T-helper 2 cell treated with Interferon-gamma antibody and Interleukin-4, amounts not matched to agents 5 μg/mL and 100 μg/mL, for 36 hours (primary cell): Measurements from ENCODE around the gene CCDC9B.

Source experiments
- DNase-seq: peaks from one replicate; pipeline ENCODE4 v3.0.0; 2021; ENCODE audit warnings: low spot score
- H3K27ac Mint-ChIP-seq: one replicate; pipeline ENCODE4 v1.8.0; 2021; ENCODE audit warnings: mild to moderate bottlenecking, mixed read lengths
- H3K27me3 Mint-ChIP-seq: one replicate; pipeline ENCODE4 v1.8.0; 2021; ENCODE audit warnings: low read depth, mixed read lengths
- H3K36me3 Mint-ChIP-seq: one replicate; pipeline ENCODE4 v1.8.0; 2021; ENCODE audit warnings: low read depth, mixed read lengths
- H3K4me1 Mint-ChIP-seq: one replicate; pipeline ENCODE4 v1.8.0; 2021; ENCODE audit warnings: low read depth, mixed read lengths
- H3K4me3 Mint-ChIP-seq: one replicate; pipeline ENCODE4 v1.8.0; 2022; ENCODE audit warnings: mild to moderate bottlenecking, moderate library complexity, mixed read lengths
- H3K9me3 Mint-ChIP-seq: one replicate; pipeline ENCODE4 v1.8.0; 2021; ENCODE audit warnings: mixed read lengths

Gene CCDC9B

DNA sequence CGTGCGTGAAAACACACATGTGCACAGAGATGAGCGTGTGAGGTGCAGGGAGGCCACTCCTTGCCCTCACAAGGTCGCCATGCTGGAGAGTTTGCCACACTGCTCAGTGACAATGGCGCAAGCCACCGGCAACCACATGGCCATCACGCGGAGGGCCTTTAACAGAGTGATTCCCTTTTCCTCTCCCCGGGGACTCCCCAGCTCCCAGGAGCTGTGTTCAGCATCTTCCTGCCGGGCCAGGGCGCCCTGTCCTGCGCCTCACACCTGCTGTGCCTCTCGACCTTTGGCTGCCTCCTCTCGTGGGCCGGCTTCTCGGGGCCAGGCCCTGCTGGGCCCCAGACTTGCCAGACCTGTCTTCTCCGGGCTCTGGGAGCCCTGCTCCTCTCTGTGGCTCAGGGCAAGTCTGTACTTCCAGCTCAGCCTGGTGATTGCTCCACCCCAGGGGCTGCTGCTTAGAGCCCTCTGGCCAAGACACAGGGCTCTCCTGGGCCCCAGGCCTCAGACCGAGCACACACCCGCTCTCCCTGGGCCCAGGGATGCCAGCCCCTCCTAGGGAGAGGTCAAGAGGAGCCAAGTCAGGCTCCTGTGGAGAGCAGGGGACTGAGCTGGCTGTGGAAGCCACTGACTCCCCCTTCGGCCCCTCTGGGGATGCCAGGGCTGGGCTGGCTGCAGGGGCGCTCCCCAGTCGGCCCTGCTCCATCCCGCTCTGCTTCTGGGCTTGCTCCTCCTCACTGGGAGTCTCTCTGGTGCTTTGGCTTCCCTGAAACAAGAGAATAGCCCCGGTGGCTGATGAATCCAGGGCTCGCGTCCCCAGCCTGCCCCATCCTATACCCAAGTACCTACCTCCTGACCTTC lies 5.6 kb downstream of the CCDC9B start:
- Mint-ChIP-seq H3K4me1 (peaks cover 18% of the 10 kb centered on the region), H3K9me3 (no peaks in the 10 kb centered on the region), H3K4me3 (no peak overlapping the region), H3K27ac (no peak overlapping the region), H3K36me3 (no peaks in the 10 kb centered on the region), H3K27me3 (no peaks in the 10 kb centered on the region)
- no peak for DNase-seq

DNA sequence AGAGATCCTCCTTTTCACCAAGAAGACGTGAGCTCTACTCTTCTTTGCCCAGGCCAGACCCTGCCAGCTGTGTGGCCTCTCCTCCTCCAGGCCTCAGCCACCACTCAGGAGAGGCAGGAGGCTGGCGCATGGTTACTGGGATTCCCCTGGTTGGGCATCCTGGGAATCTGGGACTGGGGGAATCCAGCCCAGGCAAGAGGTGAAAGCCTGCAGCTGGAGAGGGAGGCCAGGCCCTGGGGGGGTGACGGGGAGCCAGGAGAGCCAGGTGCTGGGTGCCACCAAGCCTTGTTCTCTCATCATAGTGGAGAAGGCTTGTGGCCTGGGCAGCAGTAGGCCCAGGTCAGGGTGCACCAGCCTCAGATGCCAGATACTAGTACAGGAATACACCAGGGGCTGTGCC lies 6.2 kb downstream of the CCDC9B start:
- Mint-ChIP-seq H3K4me1 (peaks cover 18% of the 10 kb centered on the region), H3K9me3 (no peaks in the 10 kb centered on the region), H3K27ac (peak overlapping the region; percentile 72), H3K36me3 (no peaks in the 10 kb centered on the region), H3K4me3 (peak overlapping the region; percentile 58), H3K27me3 (no peaks in the 10 kb centered on the region)
- no peak for DNase-seq

DNA sequence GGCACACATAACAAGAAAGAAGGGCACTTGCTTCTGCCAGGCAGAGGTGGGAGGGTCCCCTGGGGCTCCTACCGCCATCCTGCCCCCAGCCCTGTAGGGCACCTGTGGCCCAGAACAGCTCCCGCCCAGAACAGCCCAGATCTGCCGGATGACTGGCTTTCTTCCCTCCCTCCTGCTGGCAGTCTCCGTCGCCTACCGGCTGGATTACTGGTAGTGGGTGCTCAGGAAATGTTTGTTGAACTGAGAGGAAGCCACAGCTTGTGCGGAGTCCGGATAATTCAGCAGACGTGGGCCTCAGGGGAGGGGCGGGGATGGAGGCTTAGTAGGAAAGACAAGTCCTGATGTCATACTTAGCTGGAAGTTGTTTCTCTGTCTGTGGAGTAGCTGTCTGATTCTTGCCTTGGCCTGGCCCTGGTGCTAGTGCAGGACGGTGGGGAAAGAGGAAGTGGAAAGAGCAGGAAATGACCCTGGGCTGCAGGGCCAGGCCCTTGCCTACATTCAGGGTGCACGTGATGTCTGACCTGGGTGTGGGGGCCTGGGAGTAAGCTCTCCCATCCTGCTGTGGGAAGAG lies 6.7 kb downstream of the CCDC9B start:
- peak overlapping the region; percentile 58 for H3K4me3 Mint-ChIP-seq
- H3K9me3 Mint-ChIP-seq: no peaks in the 10 kb centered on the region
- H3K36me3 Mint-ChIP-seq: no peaks in the 10 kb centered on the region
- peak overlapping the region; percentile 72 for H3K27ac Mint-ChIP-seq
- no peaks in the 10 kb centered on the region for H3K27me3 Mint-ChIP-seq
- H3K4me1 Mint-ChIP-seq: peaks cover 19% of the 10 kb centered on the region
- no peak for DNase-seq

DNA sequence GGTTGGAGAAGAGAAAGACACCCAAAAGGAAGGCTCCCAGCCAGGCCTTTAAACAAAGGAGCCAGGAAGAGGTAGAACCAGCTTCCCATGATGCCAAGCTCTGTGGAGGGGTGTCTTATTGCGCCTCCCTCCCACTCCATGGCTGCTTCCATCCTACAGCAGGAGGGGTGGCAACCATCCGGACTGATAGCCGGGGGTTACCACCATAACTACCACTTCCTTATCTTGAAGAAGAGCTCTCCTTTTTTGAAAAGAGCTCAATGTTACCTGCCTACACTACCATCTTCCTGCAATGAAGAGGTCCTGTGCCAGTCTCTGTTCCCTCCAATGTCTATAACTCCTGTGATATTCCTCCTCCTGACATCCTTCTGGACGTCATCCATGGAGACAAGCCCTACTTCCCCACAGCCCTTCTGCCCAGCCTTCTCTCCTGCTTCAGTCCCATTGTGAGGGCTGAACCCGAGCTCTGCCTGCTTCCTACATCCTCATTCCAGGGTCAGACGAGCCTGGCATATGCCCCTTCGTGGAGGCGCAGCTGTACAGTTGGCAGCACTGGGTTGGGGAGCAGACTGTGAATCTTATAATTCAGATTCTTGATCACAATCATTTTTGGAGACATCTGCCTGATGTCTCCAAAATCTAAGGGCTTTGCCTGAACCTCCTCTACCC lies 8.5 kb downstream of the CCDC9B start:
- H3K9me3 Mint-ChIP-seq: no peaks in the 10 kb centered on the region
- no peaks in the 10 kb centered on the region for H3K36me3 Mint-ChIP-seq
- H3K4me3 Mint-ChIP-seq: no peak overlapping the region
- no peaks in the 10 kb centered on the region for H3K27me3 Mint-ChIP-seq
- H3K4me1 Mint-ChIP-seq: peaks cover 30% of the 10 kb centered on the region
- H3K27ac Mint-ChIP-seq: no peak overlapping the region
- no peak for DNase-seq

DNA sequence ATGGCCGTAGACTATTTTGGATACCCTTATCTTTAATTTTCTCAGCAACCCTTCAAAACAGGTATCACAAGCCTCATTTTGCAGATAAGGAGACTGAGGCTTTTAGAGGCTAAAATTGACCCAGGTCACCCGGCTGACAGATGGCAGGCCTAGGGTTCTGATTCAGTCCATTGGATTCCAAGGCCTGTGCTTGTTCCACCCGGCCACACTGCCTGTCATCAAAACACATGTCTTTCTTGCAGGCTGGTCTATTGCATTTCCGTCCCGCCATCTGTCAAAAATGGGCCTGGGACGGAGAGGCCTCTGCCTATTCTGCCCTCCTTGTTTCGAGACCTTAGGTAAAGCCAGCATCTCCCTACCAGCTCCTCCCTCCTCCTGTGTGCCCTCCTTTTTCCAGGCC lies 9.1 kb downstream of the CCDC9B start:
- Mint-ChIP-seq H3K4me1 (peaks cover 31% of the 10 kb centered on the region), H3K27ac (no peak overlapping the region), H3K4me3 (no peak overlapping the region), H3K27me3 (peaks cover under 1% of the 10 kb centered on the region), H3K36me3 (peaks cover under 1% of the 10 kb centered on the region), H3K9me3 (no peaks in the 10 kb centered on the region)
- DNase-seq: no peak

DNA sequence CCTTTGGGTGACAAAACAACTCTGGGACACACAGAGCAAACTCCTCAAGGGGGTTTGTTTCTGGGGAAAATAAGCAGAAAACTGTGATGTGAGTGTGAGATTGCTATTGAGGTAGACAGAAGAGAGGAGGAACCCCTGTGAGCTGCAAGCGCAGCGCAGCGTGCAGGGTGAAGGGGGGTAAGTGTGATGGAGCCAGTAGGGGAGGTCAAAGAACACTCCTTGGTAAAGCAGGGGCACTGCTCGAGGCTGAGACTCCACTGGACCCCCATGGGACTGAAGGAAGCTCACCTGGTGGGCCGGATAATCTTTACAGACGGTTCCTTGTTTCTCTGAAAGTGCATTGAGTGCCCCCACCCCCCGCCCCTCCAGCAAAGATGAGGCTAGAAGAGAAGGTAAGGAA lies 9.7 kb downstream of the CCDC9B start:
- Mint-ChIP-seq H3K4me1 (peaks cover 33% of the 10 kb centered on the region), H3K36me3 (peaks cover 2% of the 10 kb centered on the region), H3K9me3 (no peaks in the 10 kb centered on the region), H3K4me3 (no peak overlapping the region), H3K27ac (no peak overlapping the region), H3K27me3 (peaks cover 2% of the 10 kb centered on the region)
- DNase-seq: no peak

DNA sequence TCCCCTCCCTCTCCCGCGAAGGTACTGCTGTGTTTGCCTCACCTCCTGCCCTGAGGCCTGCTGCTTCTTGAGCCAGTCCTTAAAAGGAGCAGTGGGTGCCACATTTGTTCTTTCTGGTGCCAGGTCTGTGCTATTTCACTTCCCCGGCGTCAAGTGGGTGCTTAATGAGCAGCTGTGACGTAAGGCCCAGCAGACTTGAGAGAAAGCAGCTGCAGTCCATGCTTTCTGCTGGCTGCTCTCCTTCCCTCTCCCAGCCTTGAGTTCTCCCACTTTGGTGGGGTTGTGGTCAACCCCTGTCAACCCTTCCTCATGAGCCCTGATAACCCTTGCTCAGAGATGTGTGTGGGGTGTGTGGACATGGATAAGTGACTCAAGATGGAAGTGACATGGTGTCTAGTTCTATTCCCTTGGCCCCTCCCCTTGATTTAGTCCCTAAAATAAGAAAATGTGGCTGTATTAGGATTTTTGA lies 10.3 kb downstream of the CCDC9B start:
- no peak overlapping the region for H3K27ac Mint-ChIP-seq
- peaks cover 34% of the 10 kb centered on the region for H3K4me1 Mint-ChIP-seq
- no peak for DNase-seq
- peaks cover 7% of the 10 kb centered on the region for H3K27me3 Mint-ChIP-seq
- no peak overlapping the region for H3K4me3 Mint-ChIP-seq
- H3K9me3 Mint-ChIP-seq: no peaks in the 10 kb centered on the region
- H3K36me3 Mint-ChIP-seq: peaks cover 2% of the 10 kb centered on the region

DNA sequence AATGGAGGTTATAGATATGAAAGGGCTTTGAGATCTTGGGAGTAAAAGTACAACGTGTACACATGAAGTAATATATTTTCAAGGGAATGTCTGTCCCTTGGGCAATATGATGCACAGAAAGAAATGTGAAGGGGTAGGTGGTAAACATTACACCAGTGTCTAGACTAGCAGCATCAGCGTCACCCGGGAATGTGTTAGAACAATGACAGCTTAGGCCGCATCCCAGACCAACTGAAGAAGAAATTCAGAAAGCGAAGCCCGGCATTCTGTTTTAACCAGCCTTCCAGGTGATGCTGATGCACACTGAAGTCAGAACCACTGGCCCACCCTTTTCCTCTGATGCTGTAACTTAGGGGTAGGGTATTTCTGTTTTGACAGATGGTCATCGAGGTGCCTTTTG lies 10.9 kb downstream of the CCDC9B start:
- Mint-ChIP-seq H3K27me3 (peaks cover 13% of the 10 kb centered on the region), H3K27ac (no peak overlapping the region), H3K9me3 (no peaks in the 10 kb centered on the region), H3K36me3 (peaks cover 5% of the 10 kb centered on the region), H3K4me3 (no peak overlapping the region), H3K4me1 (peaks cover 39% of the 10 kb centered on the region)
- DNase-seq: no peak

DNA sequence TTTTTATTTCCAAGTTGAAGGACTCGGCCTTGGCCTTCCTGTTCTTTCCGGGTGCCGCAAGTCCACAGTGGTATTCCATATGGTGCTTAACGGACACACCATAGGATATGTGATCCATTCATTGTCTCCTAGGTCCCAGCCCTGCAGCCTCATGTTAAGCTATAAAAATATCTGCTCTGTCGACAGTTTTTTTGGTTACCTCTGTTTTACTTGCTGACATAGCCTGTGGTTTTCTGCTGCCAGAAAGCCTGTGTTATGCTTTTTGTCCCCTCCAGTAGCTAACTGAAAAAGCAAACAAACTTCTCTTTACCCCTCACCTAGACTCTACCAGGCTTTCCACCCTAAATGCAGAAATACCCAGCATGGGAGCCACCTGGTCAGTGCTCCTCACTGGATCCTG lies 12.0 kb downstream of the CCDC9B start:
- H3K36me3 Mint-ChIP-seq: peaks cover 5% of the 10 kb centered on the region
- H3K27me3 Mint-ChIP-seq: peaks cover 13% of the 10 kb centered on the region
- peaks cover 35% of the 10 kb centered on the region for H3K4me1 Mint-ChIP-seq
- no peak for DNase-seq
- no peak overlapping the region for H3K4me3 Mint-ChIP-seq
- no peak overlapping the region for H3K27ac Mint-ChIP-seq
- H3K9me3 Mint-ChIP-seq: no peaks in the 10 kb centered on the region

DNA sequence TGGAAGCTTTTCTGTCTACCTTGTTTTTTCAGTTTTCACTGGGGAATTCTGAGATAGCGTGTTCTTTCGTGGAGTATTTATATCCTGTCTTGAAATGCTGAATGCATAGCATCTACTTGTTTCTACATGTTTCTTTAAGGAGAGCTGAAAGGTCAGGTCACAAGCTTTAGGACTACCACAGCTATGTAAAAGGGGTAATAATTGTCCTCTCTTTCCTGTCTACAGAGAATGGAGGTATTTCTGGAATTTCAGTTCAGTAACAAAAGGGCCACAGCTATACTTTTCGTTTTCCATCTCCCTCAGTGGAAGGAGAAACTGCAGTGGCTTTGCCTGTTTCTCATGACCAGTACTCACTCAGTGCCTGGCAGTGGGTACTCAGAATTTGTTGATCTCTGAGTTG lies 12.6 kb downstream of the CCDC9B start:
- Mint-ChIP-seq H3K27ac (no peak overlapping the region), H3K36me3 (peaks cover 5% of the 10 kb centered on the region), H3K4me1 (peaks cover 32% of the 10 kb centered on the region), H3K9me3 (no peaks in the 10 kb centered on the region), H3K4me3 (no peak overlapping the region), H3K27me3 (peaks cover 13% of the 10 kb centered on the region)
- no peak for DNase-seq

DNA sequence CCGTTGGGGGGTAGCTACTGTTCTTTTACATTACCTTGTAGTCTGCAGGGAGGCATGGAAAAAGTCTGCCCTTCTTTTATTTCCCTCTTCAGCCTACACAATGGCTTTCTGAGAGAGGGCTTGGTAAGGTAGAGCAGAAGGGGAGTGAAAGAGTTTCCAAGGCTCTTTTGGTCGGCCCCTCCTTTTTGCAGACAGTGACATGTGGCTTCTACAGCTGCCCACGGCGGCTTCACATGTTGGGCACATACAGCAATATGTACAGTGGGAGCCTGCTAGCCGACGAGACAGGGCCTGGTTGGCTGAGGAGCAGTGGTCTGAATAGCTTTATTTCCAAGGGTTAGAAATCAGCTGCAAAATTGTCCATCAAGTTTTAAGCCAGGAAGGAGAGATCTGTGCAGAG lies 13.3 kb downstream of the CCDC9B start:
- DNase-seq: no peak
- H3K36me3 Mint-ChIP-seq: peaks cover 5% of the 10 kb centered on the region
- H3K27me3 Mint-ChIP-seq: peaks cover 13% of the 10 kb centered on the region
- no peaks in the 10 kb centered on the region for H3K9me3 Mint-ChIP-seq
- H3K4me3 Mint-ChIP-seq: no peak overlapping the region
- H3K27ac Mint-ChIP-seq: no peak overlapping the region
- H3K4me1 Mint-ChIP-seq: peaks cover 36% of the 10 kb centered on the region

DNA sequence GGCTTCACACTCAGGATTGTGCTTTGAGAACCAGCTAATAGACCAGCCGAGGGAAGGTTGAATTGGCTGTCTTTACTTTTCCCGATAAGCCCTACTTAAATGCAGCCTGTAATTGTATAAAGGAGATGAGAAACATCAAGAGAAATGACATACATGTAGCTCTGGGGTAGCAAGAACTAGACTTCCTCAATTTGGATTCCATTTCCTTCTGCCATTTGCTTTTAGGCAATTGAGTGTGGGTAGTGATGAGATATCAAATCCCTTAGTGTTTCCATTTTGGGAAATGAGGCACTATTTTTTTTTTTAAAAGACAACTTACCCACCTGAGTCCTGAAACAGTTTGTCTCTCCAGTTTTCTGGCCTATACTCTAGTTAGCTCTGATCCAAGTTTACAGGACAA lies 15.0 kb downstream of the CCDC9B start:
- Mint-ChIP-seq H3K27me3 (peaks cover 20% of the 10 kb centered on the region), H3K36me3 (peaks cover 5% of the 10 kb centered on the region), H3K27ac (no peak overlapping the region), H3K9me3 (no peaks in the 10 kb centered on the region), H3K4me1 (peaks cover 43% of the 10 kb centered on the region), H3K4me3 (no peak overlapping the region)
- DNase-seq: no peak

DNA sequence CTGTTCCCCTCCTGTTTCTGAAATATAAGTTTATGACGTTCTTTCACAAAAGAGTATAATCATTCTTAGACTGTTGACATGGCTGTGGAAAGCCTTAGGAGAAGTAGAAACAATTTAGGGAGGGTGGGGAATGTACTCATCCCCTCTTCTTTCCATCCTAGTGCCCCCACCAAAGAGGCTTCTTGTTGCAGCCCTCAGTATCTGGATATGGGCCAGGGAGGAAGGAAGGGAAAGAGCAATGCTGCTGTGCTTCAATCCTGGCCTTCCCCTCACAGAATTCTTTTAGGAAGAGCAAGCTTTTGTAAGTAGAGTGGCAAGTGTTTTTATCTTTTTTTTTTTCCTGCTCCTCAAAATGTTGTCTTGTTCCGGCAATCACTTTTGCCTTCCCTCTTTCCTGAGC lies 15.6 kb downstream of the CCDC9B start:
- Mint-ChIP-seq H3K4me3 (peak overlapping the region; percentile 78), H3K4me1 (peaks cover 43% of the 10 kb centered on the region), H3K36me3 (peaks cover 5% of the 10 kb centered on the region), H3K27me3 (peaks cover 21% of the 10 kb centered on the region), H3K9me3 (no peaks in the 10 kb centered on the region), H3K27ac (no peak overlapping the region)
- no peak for DNase-seq
